Right lobe of liver (tissue), 4 donors: ENCODE data around the gene BLOC1S2.

Experiments
- POLR2A ChIP-seq: fragments of 450-650 bp; IDR thresholded peaks from one replicate; pipeline ENCODE4 v1.6.1; 2017; ENCODE audit warnings: antibody characterized with exemption, mild to moderate bottlenecking
- TF ChIP-seq, protein P1 (sequence below), 4 donors: fragments of 200-600 bp in 3 of 4; fragments of 450-650 bp in 1 of 4; IDR thresholded peaks; one replicate each; pipeline versions ENCODE4 v1.5.1 to v1.8.0; 2016 to 2022; ENCODE audit warnings: antibody characterized with exemption in 4 of 4, mild to moderate bottlenecking in 2 of 4
- donor health status: DM: no; HTN: no; CAD: no.
- donor health status: DM: no; HTN: no; CAD: no.
- donor health status: DM: no; HTN: yes; CAD: no.

DNA sequence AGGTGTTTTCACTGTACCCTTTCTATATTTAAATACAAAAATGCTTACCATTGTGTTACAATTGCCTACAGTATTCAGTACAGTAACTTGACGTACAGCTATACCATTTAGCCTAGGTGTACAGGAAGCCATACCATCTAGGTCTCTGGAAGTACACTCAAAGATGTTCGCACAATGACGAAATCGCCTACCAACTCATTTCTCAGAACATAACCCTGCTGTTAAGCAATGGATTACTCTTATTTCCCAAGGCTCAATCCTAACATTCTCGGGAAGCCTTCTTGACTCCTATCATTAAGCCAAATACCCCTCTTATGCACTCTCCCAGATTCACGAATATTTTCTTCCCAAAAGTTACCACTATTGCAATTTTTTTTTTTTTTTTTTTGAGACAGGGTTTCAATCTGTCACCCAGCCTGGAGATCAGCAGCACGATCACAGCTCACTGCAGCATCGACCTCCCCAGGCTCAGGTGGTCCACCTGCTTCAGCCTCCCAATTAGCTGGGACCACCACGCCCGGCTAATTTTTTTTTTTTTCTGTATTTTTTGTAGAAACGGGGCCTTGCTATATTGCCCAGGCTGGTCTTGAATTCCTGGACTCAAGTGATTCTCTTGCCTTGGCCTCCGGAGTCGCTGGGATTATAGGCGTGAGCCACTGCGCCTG, 20.5 kb downstream of the BLOC1S2 start:
- TF ChIP-seq, protein P1, sequence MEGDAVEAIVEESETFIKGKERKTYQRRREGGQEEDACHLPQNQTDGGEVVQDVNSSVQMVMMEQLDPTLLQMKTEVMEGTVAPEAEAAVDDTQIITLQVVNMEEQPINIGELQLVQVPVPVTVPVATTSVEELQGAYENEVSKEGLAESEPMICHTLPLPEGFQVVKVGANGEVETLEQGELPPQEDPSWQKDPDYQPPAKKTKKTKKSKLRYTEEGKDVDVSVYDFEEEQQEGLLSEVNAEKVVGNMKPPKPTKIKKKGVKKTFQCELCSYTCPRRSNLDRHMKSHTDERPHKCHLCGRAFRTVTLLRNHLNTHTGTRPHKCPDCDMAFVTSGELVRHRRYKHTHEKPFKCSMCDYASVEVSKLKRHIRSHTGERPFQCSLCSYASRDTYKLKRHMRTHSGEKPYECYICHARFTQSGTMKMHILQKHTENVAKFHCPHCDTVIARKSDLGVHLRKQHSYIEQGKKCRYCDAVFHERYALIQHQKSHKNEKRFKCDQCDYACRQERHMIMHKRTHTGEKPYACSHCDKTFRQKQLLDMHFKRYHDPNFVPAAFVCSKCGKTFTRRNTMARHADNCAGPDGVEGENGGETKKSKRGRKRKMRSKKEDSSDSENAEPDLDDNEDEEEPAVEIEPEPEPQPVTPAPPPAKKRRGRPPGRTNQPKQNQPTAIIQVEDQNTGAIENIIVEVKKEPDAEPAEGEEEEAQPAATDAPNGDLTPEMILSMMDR (IDR thresholded peaks at IDR 0.05): no peak
- no peak for TF ChIP-seq POLR2A
